Glutamatergic neuron (in vitro differentiated cells): ENCODE data around the gene DTNBP1. TPM values are rescaled to one million over a fixed set of nuclear protein-coding genes. Genes with fewer than 3 reads are reported as not detected.

Experiments
- DNase-seq: peaks from one replicate; pipeline ENCODE4 v3.0.0; 2022
- H3K27ac Mint-ChIP-seq: one replicate; pipeline ENCODE4 v1.8.0; 2020; ENCODE audit warnings: mild to moderate bottlenecking, mixed read lengths, inconsistent platforms; ENCODE audit not compliant: unreplicated experiment
- H3K27me3 Mint-ChIP-seq: one replicate; pipeline ENCODE4 v1.8.0; 2020; ENCODE audit warnings: mild to moderate bottlenecking, moderate library complexity, mixed read lengths, inconsistent platforms; ENCODE audit not compliant: unreplicated experiment
- H3K36me3 Mint-ChIP-seq: one replicate; pipeline ENCODE4 v1.8.0; 2020; ENCODE audit warnings: mild to moderate bottlenecking, mixed read lengths, inconsistent platforms; ENCODE audit not compliant: unreplicated experiment
- H3K4me1 Mint-ChIP-seq: one replicate; pipeline ENCODE4 v1.8.0; 2020; ENCODE audit warnings: mild to moderate bottlenecking, low read depth, mixed read lengths, inconsistent platforms; ENCODE audit not compliant: unreplicated experiment
- H3K4me3 Mint-ChIP-seq: one replicate; pipeline ENCODE4 v1.8.0; 2020; ENCODE audit warnings: mild to moderate bottlenecking, mixed read lengths, inconsistent platforms; ENCODE audit not compliant: unreplicated experiment
- H3K9me3 Mint-ChIP-seq: one replicate; pipeline ENCODE4 v1.8.0; 2020; ENCODE audit warnings: mild to moderate bottlenecking, moderate library complexity, mixed read lengths, inconsistent platforms; ENCODE audit not compliant: unreplicated experiment
- CTCF ChIP-seq: fragments of 200-600 bp; sonication (generic); IDR thresholded peaks from one replicate; pipeline ENCODE4 v1.5.0; 2021; ENCODE audit not compliant: partially characterized antibody, unreplicated experiment
- total RNA-seq: library from RNA; stranded (reverse); fragmentation: NEBNext Ultra II Directional; extraction: Animal tissue kit (Norgen Biotek cat#: 25700); gene quantifications from one replicate; pipeline ENCODE4 v1.2.1, GENCODE V29; 2021; ENCODE audit not compliant: unreplicated experiment

Gene DTNBP1
- total RNA-seq, 1 donor from 2014 or later, result 13.2 TPM

DNA sequence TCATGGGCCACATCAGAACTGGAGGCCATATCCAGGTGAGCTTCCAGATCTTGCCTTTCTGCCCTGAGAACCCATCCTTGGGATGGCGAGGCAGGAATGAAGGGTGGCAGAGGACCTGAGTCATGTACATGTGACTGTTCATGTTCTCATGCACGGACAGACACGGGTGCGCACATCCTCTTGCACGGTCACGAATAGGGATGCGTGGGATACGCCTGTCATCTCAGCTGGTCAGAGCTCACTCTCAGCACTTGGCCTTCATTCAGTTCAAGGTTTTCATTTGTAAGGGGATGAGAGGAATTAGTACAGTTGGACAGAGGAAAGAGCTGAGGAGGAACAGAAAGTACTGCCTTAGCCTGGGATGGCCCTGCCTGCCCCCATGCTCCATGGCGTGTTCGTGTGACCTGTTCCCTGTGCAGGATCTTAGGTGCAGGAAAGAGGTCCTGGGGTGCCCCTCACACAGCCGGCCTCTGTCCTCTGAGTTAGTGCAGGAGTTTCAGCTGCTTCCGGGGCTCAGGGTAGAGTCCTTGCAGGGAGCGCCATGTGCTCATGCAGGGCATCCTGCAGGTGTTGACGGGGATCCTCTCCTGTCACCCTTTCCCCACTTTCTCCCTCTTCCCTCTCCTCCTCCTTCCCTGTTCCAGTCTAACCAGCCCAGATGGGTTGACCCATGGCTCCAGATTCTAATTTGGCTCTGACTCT is 173.4 kb downstream of the DTNBP1 start:
- no peak for TF ChIP-seq CTCF
- Mint-ChIP-seq H3K9me3 (peaks cover 17% of the 10 kb centered on the region), H3K4me3 (no peak overlapping the region), H3K4me1 (peaks cover 51% of the 10 kb centered on the region), H3K27me3 (peaks cover 5% of the 10 kb centered on the region), H3K36me3 (no peaks in the 10 kb centered on the region), H3K27ac (no peak overlapping the region)
- no peak for DNase-seq

DNA sequence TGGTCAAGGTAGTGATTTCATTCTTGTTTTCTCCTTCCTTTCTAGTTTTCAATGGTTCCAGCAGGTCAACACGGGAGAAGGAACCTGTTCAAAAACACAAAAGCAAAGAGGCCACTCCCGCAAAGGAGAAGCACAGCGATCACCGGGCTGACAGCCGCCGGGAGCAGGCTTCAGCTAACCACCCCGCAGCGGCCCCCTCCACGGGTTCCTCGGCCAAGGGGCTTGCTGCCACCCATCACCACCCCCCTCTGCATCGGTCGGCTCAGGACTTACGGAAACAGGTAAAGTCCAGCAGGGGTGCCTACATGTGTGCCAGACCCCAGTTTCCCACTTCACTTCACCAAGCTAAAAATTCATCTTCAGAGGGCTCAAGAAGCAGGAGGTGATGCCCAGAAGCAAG is 175.6 kb downstream of the DTNBP1 start:
- no peak for TF ChIP-seq CTCF
- Mint-ChIP-seq H3K4me3 (no peak overlapping the region), H3K36me3 (no peaks in the 10 kb centered on the region), H3K27ac (no peak overlapping the region), H3K9me3 (peaks cover 17% of the 10 kb centered on the region), H3K27me3 (peaks cover 5% of the 10 kb centered on the region), H3K4me1 (peaks cover 37% of the 10 kb centered on the region)
- DNase-seq, result no peak

GRCh38 chr6:15485936-15486335 is 176.9 kb downstream of the DTNBP1 start:
- Mint-ChIP-seq H3K27me3 (peaks cover 2% of the 10 kb centered on the region), H3K9me3 (peaks cover 13% of the 10 kb centered on the region), H3K36me3 (no peaks in the 10 kb centered on the region), H3K27ac (no peak overlapping the region), H3K4me3 (no peak overlapping the region), H3K4me1 (peaks cover 35% of the 10 kb centered on the region)
- no peak for TF ChIP-seq CTCF
- DNase-seq, result no peak

DNA sequence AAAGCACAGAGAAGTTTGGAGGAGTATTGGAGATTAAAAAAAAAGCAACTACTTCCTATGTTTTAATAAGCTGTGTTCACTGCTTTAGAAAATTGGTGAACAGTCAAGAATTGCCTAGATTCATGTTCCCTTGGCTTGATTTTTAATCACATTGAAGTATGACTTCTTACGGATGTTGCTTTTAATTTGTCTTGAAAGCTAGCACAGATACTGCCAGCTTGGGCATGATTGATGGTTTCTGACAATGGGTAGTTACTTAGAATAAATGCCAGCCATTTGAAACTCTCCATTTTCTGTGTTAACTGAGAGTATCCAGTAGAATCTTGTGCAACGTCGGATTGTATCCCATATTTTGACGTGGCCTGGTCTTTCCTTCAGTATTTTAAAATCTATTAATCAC is 178.0 kb downstream of the DTNBP1 start:
- TF ChIP-seq CTCF, result no peak
- Mint-ChIP-seq H3K36me3 (no peaks in the 10 kb centered on the region), H3K4me3 (no peak overlapping the region), H3K9me3 (peaks cover 13% of the 10 kb centered on the region), H3K4me1 (peaks cover 38% of the 10 kb centered on the region), H3K27me3 (peaks cover 3% of the 10 kb centered on the region), H3K27ac (no peak overlapping the region)
- DNase-seq, result no peak

GRCh38 chr6:15484140-15484539 is 178.7 kb downstream of the DTNBP1 start:
- no peak for TF ChIP-seq CTCF
- H3K4me3 Mint-ChIP-seq, result no peak overlapping the region
- no peak overlapping the region for H3K27ac Mint-ChIP-seq

More at GRCh38 chr6:15484140-15484539, 178.7 kb downstream of the DTNBP1 start:
- Mint-ChIP-seq H3K4me1 (peaks cover 39% of the 10 kb centered on the region), H3K9me3 (peaks cover 13% of the 10 kb centered on the region), H3K27me3 (peaks cover 3% of the 10 kb centered on the region), H3K36me3 (no peaks in the 10 kb centered on the region)
- no peak for DNase-seq
